C4-2B (cell line): ENCODE results near the gene KCNMA1.

Experiments used
- H3K27ac ChIP-seq: fragments of 450-650 bp; 2 replicates; pipeline ENCODE4 v1.5.1; 2017
- ZFX ChIP-seq: fragments of 450-650 bp; IDR thresholded peaks from 2 replicates; pipeline ENCODE4 v1.6.1; 2017
- TF ChIP-seq, protein P1 (sequence below): fragments of 450-650 bp; conservative IDR thresholded peaks from 2 replicates; pipeline ENCODE4 v1.5.1; 2017; ENCODE audit warnings: mild to moderate bottlenecking

Gene KCNMA1

GRCh38 chr10:77510695-77511094 is 126.9 kb downstream of the KCNMA1 start:
- TF ChIP-seq, protein P1, sequence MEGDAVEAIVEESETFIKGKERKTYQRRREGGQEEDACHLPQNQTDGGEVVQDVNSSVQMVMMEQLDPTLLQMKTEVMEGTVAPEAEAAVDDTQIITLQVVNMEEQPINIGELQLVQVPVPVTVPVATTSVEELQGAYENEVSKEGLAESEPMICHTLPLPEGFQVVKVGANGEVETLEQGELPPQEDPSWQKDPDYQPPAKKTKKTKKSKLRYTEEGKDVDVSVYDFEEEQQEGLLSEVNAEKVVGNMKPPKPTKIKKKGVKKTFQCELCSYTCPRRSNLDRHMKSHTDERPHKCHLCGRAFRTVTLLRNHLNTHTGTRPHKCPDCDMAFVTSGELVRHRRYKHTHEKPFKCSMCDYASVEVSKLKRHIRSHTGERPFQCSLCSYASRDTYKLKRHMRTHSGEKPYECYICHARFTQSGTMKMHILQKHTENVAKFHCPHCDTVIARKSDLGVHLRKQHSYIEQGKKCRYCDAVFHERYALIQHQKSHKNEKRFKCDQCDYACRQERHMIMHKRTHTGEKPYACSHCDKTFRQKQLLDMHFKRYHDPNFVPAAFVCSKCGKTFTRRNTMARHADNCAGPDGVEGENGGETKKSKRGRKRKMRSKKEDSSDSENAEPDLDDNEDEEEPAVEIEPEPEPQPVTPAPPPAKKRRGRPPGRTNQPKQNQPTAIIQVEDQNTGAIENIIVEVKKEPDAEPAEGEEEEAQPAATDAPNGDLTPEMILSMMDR, result no peak
- TF ChIP-seq ZFX, result no peak
- peak overlapping the region; percentile 84 for H3K27ac ChIP-seq

DNA sequence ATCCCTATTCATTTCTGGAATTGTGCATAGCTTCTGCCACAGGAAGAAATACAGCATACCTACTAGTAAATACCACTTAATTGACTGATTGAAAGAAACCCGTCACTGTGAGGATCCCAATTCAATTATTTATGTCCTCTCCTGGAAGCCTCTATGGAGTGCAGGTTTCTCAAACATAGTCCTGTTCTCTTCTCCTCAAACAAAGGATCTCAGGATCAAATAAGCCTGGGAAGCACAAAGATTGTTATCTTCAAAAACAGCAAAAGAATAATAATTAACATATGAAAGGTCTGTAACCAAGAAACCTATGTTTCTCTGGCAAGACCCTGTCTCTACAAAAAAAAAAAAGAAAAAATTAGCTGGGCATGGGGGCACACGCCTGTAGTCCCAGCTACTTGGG is 127.3 kb downstream of the KCNMA1 start:
- peak overlapping the region; percentile 84 for H3K27ac ChIP-seq
- TF ChIP-seq ZFX, result no peak
- TF ChIP-seq, protein P1, result no peak

DNA sequence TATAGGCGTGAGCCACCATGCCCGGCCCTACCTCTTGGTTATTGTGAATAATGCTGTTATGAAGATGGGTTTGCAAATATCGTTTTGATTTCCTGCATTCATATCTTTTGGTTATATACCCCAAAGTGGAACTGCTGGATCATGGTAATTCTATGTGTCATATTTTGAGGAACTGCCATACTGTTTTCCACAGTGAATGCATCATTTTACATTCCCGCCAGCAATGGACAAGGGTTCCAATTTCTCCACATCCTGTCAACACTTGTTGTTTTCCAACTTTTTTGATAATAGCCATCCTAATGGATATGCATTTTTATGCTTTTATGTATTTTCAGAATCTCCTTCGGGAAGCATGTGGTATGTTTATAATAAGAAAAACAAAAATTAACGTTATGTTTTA is 128.2 kb downstream of the KCNMA1 start:
- TF ChIP-seq, protein P1, result no peak
- no peak for TF ChIP-seq ZFX
- H3K27ac ChIP-seq, result peak overlapping the region; percentile 84

GRCh38 chr10:77507291-77507880 is 130.2 kb downstream of the KCNMA1 start:
- TF ChIP-seq, protein P1, result no peak
- no peak for TF ChIP-seq ZFX
- peak overlapping the region; percentile 84 for H3K27ac ChIP-seq

- H3K27ac ChIP-seq, result peak overlapping the region; percentile 84
- TF ChIP-seq, protein P1, result no peak
- no peak for TF ChIP-seq ZFX
Observed at GRCh38 chr10:77506517-77507200, 130.9 kb downstream of the KCNMA1 start.

- TF ChIP-seq, protein P1, result no peak
- no peak for TF ChIP-seq ZFX
- peak overlapping the region; percentile 84 for H3K27ac ChIP-seq
Observed at GRCh38 chr10:77505431-77506334, 131.9 kb downstream of the KCNMA1 start.

- peak overlapping the region; percentile 84 for H3K27ac ChIP-seq
- TF ChIP-seq, protein P1, result no peak
- TF ChIP-seq ZFX, result no peak
Observed at GRCh38 chr10:77504873-77505257, 132.7 kb downstream of the KCNMA1 start.
